LNCAP (cell line): ENCODE results near the gene ACCSL.

ENCODE experiments used
- CTCF ChIP-seq: fragments of 450-650 bp; IDR thresholded peaks from 2 replicates; pipeline ENCODE4 v1.5.1; 2017; ENCODE audit warnings: mild to moderate bottlenecking

Gene ACCSL

DNA sequence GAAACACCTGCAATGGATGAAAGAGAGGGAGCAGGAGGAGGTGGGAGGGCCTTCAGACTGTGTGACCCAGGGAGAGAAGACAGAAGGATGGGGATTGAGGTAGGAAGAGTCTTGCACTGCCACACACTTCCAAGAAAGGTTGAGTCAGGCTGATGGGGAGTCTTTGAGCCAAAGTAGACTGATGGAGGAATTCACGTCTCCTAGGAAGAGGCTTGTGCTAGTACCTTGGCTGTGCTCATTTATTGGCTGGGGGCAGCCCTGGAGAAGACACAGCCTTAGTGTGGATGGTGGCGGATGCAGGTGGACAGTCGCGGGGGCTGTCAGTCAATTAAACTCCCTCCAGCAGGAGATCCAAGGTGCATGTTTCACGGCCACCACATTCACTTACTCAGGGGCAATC, 16.2 kb upstream of the ACCSL start:
- no peak for TF ChIP-seq CTCF

- TF ChIP-seq CTCF = no peak
These were observed 15.3 kb upstream of the ACCSL start for GRCh38 chr11:44032299-44033085.

GRCh38 chr11:44033411-44033850, 14.3 kb upstream of the ACCSL start:
- TF ChIP-seq CTCF = no peak

- TF ChIP-seq CTCF = no peak
These were observed 13.9 kb upstream of the ACCSL start for GRCh38 chr11:44033856-44034255.

DNA sequence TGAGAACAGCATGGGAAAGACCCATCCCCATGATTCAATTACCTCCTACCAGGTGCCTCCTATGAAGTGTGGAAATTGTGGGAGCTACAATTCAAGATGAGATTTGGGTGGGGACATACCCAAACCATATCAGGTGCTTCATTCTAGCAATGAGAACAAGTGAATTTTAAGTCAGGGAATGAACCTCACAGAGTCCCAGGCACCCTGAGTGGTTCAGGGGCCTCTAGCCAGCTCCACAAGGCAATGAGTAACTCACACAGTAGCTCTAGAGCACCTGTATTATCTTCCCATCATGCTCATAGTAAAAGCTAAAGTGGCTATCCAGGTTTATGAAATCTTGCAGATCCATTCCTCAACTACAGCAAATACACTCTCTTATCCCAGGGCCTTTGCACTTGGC, 13.1 kb upstream of the ACCSL start:
- no peak for TF ChIP-seq CTCF

DNA sequence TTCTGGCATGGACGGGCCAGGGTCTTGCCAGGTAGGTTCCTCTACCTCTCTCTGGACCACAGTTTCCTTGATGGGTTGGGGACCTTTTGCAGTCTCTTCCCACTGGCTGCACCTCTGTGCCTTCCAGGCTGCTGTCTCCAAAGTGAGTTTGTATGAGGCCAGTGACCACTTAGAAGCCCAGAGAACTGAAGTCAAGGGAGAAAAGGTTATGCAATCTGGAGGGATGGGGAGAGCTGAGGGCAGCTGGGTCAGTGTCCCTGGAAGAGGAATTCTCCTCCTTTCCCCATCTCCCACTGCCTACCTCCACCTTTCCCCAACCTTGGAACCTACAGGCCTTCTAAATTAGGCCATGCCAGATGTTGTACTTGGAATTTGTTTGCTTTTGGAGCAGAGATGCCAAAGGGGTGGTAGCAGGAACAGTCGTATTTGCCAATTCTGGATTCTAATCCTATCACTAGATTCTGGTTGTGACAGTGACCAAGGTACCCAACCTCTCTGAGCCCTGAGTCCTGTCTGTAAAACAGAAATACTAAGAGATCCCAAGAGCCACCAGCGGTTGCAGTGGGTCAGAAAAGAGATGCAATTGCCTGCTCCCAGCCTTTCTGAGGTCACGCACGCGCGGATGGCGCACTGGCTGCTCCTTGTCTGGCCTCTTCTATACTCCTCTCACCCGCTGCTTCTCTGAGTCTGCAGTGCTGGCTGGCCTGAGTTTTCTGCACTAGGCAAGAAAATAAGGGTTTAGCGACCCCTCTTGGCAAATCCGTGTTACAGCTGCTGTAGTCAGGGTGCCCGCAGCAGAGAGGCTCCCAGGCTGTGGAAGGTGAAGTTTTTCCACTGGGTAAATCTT, 10.7 kb upstream of the ACCSL start:
- TF ChIP-seq CTCF = peak; percentile 75

- peak; percentile 11; the same call in 1 of the 2 replicates for TF ChIP-seq CTCF
These were observed 10.2 kb upstream of the ACCSL start for GRCh38 chr11:44037658-44037998.
